ENCODE data around the gene SH2D1A. TPM values are rescaled to one million over a fixed set of nuclear protein-coding genes. Genes with fewer than 3 reads are reported as not detected.

Gene SH2D1A
- total RNA-seq, 1 experiment from 2014 or later, result not detected

DNA sequence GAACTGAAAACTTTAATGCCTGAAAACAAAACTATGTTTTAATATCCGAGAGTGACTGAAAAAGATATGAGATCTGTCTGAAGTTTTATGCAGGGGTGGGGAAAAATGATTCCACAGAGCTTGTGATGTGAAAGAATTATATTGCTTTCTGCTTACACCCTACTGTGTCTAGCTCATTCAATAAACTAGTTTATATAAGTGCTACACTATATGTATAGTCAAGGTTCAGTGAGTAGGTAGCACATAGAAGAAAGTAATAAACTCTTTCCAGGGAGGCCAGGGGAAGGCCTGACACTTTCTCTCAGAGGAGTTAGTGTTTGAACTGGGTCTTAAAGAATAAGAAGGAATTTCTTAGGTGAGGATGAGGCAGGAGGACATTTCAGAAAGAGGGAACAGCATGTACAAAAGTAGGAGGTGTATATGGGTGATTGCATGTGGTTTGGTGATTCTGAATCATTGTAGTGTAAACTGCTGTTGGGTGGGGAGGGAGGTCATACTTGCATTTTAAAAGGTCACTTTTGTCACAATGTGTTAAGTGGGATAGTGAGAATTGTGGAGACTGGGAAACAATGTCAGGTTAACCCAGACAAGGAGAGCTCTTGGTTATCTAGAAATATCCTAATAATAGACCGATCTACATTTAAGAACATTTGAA is 39.0 kb upstream of the SH2D1A start:
- Histone ChIP-seq H3K4me2 (no peak overlapping the region), H3K27me3 (ENCODE audit: insufficient read depth, low read depth) (no peaks in the 10 kb centered on the region), H4K20me1 (ENCODE audit: insufficient read depth) (peaks cover 2% of the 10 kb centered on the region; the same call in 1 of the 2 replicates), H3K4me3 (no peak overlapping the region), H3K4me1 (replicated peaks; ENCODE audit: insufficient read depth) (no peaks in the 10 kb centered on the region), H3K9me2 (ENCODE audit: insufficient read depth) (no peaks in the 10 kb centered on the region), H3K79me2 (ENCODE audit: low read depth) (no peaks in the 10 kb centered on the region), H3K36me3 (ENCODE audit: low read depth) (no peaks in the 10 kb centered on the region), H3K9me3 (ENCODE audit: insufficient read depth, low read depth) (no peaks in the 10 kb centered on the region), H3F3A (ENCODE audit: insufficient read depth, low read depth) (no peaks in the 10 kb centered on the region), H3K27ac (no peak overlapping the region), H2AFZ (no peak overlapping the region)
- no peak for DNase-seq
- POLR2A ChIA-PET (ENCODE audit: unreplicated experiment), result no interaction called here
- CTCF ChIA-PET, result no interaction called here
- BruUV-seq (replicated peaks), result no TSS peak
- no peak for TF ChIP-seq EZH2 (IDR thresholded peaks at IDR 0.05; ENCODE audit: low read depth)
- TF ChIP-seq, protein P1, sequence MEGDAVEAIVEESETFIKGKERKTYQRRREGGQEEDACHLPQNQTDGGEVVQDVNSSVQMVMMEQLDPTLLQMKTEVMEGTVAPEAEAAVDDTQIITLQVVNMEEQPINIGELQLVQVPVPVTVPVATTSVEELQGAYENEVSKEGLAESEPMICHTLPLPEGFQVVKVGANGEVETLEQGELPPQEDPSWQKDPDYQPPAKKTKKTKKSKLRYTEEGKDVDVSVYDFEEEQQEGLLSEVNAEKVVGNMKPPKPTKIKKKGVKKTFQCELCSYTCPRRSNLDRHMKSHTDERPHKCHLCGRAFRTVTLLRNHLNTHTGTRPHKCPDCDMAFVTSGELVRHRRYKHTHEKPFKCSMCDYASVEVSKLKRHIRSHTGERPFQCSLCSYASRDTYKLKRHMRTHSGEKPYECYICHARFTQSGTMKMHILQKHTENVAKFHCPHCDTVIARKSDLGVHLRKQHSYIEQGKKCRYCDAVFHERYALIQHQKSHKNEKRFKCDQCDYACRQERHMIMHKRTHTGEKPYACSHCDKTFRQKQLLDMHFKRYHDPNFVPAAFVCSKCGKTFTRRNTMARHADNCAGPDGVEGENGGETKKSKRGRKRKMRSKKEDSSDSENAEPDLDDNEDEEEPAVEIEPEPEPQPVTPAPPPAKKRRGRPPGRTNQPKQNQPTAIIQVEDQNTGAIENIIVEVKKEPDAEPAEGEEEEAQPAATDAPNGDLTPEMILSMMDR (conservative IDR thresholded peaks at IDR 0.05), result no peak
- intact Hi-C loops (cut with micrococcal nuclease; ENCODE audit: unreplicated experiment), result no loop called here

DNA sequence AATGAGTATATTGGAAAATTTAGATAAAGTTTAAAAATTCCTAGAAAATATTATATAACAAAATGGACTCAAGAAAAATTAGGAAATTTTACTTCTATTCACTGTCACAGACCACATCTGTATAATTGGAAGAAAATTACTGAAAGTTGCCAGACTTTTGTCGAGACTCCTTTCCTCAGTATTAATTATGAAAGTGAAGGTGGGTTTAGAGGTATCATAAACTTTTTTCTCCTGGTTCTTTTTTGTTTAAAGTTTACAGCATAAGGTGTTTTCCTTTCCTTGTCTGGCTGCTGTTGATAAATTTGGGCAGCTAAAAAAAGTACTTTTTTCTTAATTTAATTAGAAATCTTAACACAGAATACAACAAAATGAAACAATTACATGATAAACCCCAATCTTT is 20.6 kb upstream of the SH2D1A start:
- Histone ChIP-seq H2AFZ (no peak overlapping the region), H4K20me1 (ENCODE audit: insufficient read depth) (no peaks in the 10 kb centered on the region), H3K27ac (no peak overlapping the region), H3K79me2 (ENCODE audit: low read depth) (no peaks in the 10 kb centered on the region), H3K4me1 (replicated peaks; ENCODE audit: insufficient read depth) (no peaks in the 10 kb centered on the region), H3K9me2 (ENCODE audit: insufficient read depth) (no peaks in the 10 kb centered on the region), H3K36me3 (ENCODE audit: low read depth) (no peaks in the 10 kb centered on the region), H3K27me3 (ENCODE audit: insufficient read depth, low read depth) (no peaks in the 10 kb centered on the region), H3K4me2 (no peak overlapping the region), H3F3A (ENCODE audit: insufficient read depth, low read depth) (no peaks in the 10 kb centered on the region), H3K4me3 (no peak overlapping the region), H3K9me3 (ENCODE audit: insufficient read depth, low read depth) (no peaks in the 10 kb centered on the region)
- POLR2A ChIA-PET (ENCODE audit: unreplicated experiment), result no interaction called here
- no peak for TF ChIP-seq EZH2 (IDR thresholded peaks at IDR 0.05; ENCODE audit: low read depth)
- TF ChIP-seq, protein P1 (conservative IDR thresholded peaks at IDR 0.05), result no peak
- DNase-seq, result no peak
- no TSS peak for BruUV-seq (replicated peaks)
- CTCF ChIA-PET, result no interaction called here
- intact Hi-C loops (cut with micrococcal nuclease; ENCODE audit: unreplicated experiment), result no loop called here

DNA sequence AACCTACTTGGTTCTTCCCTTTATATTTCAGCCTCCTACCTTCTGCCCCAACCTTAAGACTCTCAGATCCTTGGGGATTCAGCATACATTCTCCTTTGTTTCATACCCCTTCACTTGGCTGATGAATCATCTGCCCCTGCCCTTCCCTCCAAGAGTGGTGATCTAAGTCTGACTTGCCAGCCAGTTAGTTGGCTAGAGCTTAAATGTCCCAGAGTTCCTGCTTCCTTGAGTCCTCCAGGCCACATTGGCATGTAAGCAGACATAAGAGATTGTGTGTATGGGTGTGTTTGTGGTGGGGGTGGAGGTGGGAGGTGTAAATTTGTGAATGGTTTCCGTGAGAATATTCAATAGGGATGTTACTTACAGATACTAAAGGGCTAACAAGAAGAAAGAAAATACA is 17.6 kb upstream of the SH2D1A start:
- POLR2A ChIA-PET (ENCODE audit: unreplicated experiment), result no interaction called here
- intact Hi-C loops (cut with micrococcal nuclease; ENCODE audit: unreplicated experiment), result no loop called here
- Histone ChIP-seq H2AFZ (no peak overlapping the region), H3K9me2 (ENCODE audit: insufficient read depth) (no peaks in the 10 kb centered on the region), H3K36me3 (ENCODE audit: low read depth) (no peaks in the 10 kb centered on the region), H3K4me2 (no peak overlapping the region), H3K4me3 (no peak overlapping the region), H3K9me3 (ENCODE audit: insufficient read depth, low read depth) (no peaks in the 10 kb centered on the region), H3K4me1 (replicated peaks; ENCODE audit: insufficient read depth) (no peaks in the 10 kb centered on the region), H3K27me3 (ENCODE audit: insufficient read depth, low read depth) (no peaks in the 10 kb centered on the region), H3K79me2 (ENCODE audit: low read depth) (no peaks in the 10 kb centered on the region), H3F3A (ENCODE audit: insufficient read depth, low read depth) (no peaks in the 10 kb centered on the region), H4K20me1 (ENCODE audit: insufficient read depth) (no peaks in the 10 kb centered on the region), H3K27ac (no peak overlapping the region)
- CTCF ChIA-PET, result no interaction called here
- DNase-seq, result no peak
- BruUV-seq (replicated peaks), result no TSS peak
- no peak for TF ChIP-seq EZH2 (IDR thresholded peaks at IDR 0.05; ENCODE audit: low read depth)
- TF ChIP-seq, protein P1 (conservative IDR thresholded peaks at IDR 0.05), result no peak
